Glutamatergic neuron (in vitro differentiated cells): Measurements from ENCODE around the gene LILRB2. TPM values are rescaled to one million over a fixed set of nuclear protein-coding genes. Genes with fewer than 3 reads are reported as not detected.

ENCODE experiments used
- DNase-seq: peaks from one replicate; pipeline ENCODE4 v3.0.0; 2022
- H3K27ac Mint-ChIP-seq: one replicate; pipeline ENCODE4 v1.8.0; 2020; ENCODE audit warnings: mild to moderate bottlenecking, mixed read lengths, inconsistent platforms; ENCODE audit not compliant: unreplicated experiment
- H3K27me3 Mint-ChIP-seq: one replicate; pipeline ENCODE4 v1.8.0; 2020; ENCODE audit warnings: mild to moderate bottlenecking, moderate library complexity, mixed read lengths, inconsistent platforms; ENCODE audit not compliant: unreplicated experiment
- H3K36me3 Mint-ChIP-seq: one replicate; pipeline ENCODE4 v1.8.0; 2020; ENCODE audit warnings: mild to moderate bottlenecking, mixed read lengths, inconsistent platforms; ENCODE audit not compliant: unreplicated experiment
- H3K4me1 Mint-ChIP-seq: one replicate; pipeline ENCODE4 v1.8.0; 2020; ENCODE audit warnings: mild to moderate bottlenecking, low read depth, mixed read lengths, inconsistent platforms; ENCODE audit not compliant: unreplicated experiment
- H3K4me3 Mint-ChIP-seq: one replicate; pipeline ENCODE4 v1.8.0; 2020; ENCODE audit warnings: mild to moderate bottlenecking, mixed read lengths, inconsistent platforms; ENCODE audit not compliant: unreplicated experiment
- H3K9me3 Mint-ChIP-seq: one replicate; pipeline ENCODE4 v1.8.0; 2020; ENCODE audit warnings: mild to moderate bottlenecking, moderate library complexity, mixed read lengths, inconsistent platforms; ENCODE audit not compliant: unreplicated experiment
- CTCF ChIP-seq: fragments of 200-600 bp; sonication (generic); IDR thresholded peaks from one replicate; pipeline ENCODE4 v1.5.0; 2021; ENCODE audit not compliant: partially characterized antibody, unreplicated experiment
- total RNA-seq: library from RNA; stranded (reverse); fragmentation: NEBNext Ultra II Directional; extraction: Animal tissue kit (Norgen Biotek cat#: 25700); gene quantifications from one replicate; pipeline ENCODE4 v1.2.1, GENCODE V29; 2021; ENCODE audit not compliant: unreplicated experiment

The LILRB2 gene
- total RNA-seq, 1 donor from 2014 or later = 0.54 TPM

GRCh38 chr19:54255105-54255775, 25.7 kb downstream of the LILRB2 start:
- no peak for DNase-seq
- no peak for TF ChIP-seq CTCF
- no peaks in the 10 kb centered on the region for H3K36me3 Mint-ChIP-seq
- H3K9me3 Mint-ChIP-seq = peaks cover 5% of the 10 kb centered on the region
- peak overlapping the region; percentile 43 for H3K4me3 Mint-ChIP-seq
- H3K27me3 Mint-ChIP-seq = peaks cover 8% of the 10 kb centered on the region
- H3K27ac Mint-ChIP-seq = no peak overlapping the region
- H3K4me1 Mint-ChIP-seq = peaks cover 9% of the 10 kb centered on the region

- Mint-ChIP-seq H3K4me3 (no peak overlapping the region), H3K27me3 (peaks cover 8% of the 10 kb centered on the region)
- TF ChIP-seq CTCF = no peak
Observed at GRCh38 chr19:54254195-54254906, 26.6 kb downstream of the LILRB2 start.

GRCh38 chr19:54253331-54254194, 27.3 kb downstream of the LILRB2 start:
- Mint-ChIP-seq H3K9me3 (peaks cover 5% of the 10 kb centered on the region), H3K4me1 (peaks cover 10% of the 10 kb centered on the region), H3K27ac (no peak overlapping the region), H3K4me3 (no peak overlapping the region), H3K27me3 (peaks cover 8% of the 10 kb centered on the region), H3K36me3 (no peaks in the 10 kb centered on the region)
- no peak for DNase-seq
- TF ChIP-seq CTCF = no peak

More at GRCh38 chr19:54254195-54254906, 26.6 kb downstream of the LILRB2 start:
- Mint-ChIP-seq H3K4me1 (peaks cover 10% of the 10 kb centered on the region), H3K36me3 (no peaks in the 10 kb centered on the region), H3K27ac (no peak overlapping the region), H3K9me3 (peaks cover 5% of the 10 kb centered on the region)
- DNase-seq = no peak

GRCh38 chr19:54252845-54253244, 28.1 kb downstream of the LILRB2 start:
- Mint-ChIP-seq H3K36me3 (no peaks in the 10 kb centered on the region), H3K4me3 (peak overlapping the region; percentile 52), H3K9me3 (peaks cover 5% of the 10 kb centered on the region), H3K27ac (no peak overlapping the region), H3K4me1 (peaks cover 11% of the 10 kb centered on the region), H3K27me3 (peaks cover 9% of the 10 kb centered on the region)
- TF ChIP-seq CTCF = no peak
- DNase-seq = no peak
